GM18517 (cell line): ENCODE data around the gene TENT4B.
"Not testable (repeated sequence)": the region's sequence is repeated elsewhere in the genome, so short reads cannot be mapped to it uniquely, and the experiment has no call there.

ENCODE experiments used
- ATAC-seq: cut with Tn5 transposase; IDR thresholded peaks from one replicate; pipeline ENCODE4 v1.9.1; 2021; ENCODE audit warnings: mild to moderate bottlenecking, moderate library complexity; ENCODE audit not compliant: unreplicated experiment

The TENT4B gene

DNA sequence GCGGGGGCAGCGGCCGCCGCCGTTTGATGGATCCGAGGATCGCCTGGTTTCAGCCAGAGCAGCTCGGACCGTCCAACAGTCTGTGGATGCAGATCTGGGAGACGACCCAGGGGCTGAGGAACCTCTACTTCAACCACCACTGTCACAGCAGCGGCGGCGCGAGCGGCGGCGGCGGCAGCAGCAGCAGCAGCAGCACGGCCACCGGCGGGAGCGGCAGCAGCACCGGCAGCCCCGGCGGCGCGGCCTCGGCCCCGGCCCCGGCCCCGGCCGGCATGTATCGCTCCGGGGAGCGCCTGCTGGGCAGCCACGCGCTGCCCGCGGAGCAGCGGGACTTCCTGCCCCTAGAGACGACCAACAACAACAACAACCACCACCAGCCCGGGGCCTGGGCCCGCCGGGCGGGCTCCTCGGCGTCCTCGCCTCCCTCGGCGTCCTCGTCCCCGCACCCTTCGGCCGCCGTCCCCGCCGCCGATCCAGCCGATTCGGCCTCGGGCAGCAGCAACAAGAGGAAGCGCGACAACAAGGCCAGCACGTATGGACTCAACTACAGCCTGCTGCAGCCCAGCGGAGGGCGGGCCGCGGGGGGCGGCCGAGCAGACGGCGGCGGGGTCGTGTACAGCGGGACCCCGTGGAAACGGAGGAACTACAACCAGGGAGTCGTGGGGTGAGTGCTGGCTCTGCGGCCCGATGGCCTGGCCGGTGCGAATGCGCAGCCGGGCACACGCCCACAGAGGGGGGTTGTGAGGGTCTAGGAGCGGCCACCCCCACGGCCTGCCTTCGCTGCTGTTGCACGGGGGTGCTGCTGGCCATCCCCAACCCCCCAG is 702 bp downstream of the TENT4B start:
- peak; percentile 13 for ATAC-seq

DNA sequence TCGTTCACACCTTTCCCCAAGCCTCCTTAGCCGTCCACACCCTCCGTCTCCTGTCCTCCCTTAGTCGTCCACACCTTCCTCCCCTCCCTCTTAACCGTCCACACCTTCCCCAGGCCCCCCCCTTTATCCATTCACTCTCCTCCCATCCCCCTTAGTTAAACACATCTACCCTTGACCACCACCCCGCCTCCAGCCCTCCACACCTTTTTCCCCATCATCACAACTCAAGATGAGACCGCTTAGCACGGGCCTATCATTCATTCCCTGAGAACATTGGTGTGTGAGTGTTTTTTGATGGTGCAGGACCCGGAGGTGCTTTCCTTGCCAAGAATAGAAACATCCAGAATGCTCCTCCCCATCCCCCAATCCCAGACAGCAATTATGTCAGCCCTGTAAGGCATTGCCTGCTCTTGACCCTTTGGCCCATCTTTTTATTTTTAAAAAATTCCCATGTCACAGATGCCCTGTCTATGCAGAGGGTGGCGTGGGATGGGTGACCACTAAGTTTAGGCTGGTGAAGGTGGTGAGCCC is 1.4 kb downstream of the TENT4B start:
- ATAC-seq = no peak

DNA sequence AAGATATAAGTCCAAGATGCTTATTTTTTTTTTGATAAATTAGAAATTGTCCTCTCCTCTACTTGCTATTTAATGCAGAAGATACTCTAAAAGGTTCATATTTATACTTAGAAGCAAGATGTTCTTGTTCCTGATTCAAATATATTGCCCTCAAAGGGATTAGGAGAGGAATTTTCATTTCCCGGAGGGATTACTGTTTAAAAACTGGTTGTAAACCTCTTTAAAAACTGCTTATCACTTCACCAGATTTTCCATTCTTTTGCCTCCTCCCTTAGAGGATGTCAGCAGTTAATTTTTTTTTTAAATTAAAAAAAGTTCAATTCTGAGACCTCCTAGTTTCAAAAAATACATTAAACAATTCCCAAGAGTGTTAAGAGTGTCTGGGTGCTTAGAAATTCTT is 2.8 kb downstream of the TENT4B start:
- no peak for ATAC-seq

DNA sequence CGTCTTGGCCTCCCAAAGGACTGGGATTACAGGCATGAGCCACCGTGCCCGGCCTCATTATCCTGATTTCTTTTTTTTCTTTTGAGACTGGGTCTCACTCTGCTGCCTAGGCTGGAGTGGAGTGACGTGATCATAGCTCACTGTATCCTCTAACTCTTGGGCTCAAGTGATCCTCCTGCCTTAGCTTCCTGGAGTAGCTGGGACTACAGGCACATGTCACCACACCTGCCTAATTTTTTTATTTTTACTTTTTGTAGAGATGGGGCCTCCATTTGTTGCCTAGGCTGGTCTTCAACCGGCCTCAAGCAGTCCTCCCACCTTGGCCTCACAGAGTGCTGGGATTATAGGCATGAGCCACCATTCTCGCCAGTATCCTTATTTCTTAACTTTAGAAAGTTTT is 3.5 kb downstream of the TENT4B start:
- ATAC-seq = no peak

DNA sequence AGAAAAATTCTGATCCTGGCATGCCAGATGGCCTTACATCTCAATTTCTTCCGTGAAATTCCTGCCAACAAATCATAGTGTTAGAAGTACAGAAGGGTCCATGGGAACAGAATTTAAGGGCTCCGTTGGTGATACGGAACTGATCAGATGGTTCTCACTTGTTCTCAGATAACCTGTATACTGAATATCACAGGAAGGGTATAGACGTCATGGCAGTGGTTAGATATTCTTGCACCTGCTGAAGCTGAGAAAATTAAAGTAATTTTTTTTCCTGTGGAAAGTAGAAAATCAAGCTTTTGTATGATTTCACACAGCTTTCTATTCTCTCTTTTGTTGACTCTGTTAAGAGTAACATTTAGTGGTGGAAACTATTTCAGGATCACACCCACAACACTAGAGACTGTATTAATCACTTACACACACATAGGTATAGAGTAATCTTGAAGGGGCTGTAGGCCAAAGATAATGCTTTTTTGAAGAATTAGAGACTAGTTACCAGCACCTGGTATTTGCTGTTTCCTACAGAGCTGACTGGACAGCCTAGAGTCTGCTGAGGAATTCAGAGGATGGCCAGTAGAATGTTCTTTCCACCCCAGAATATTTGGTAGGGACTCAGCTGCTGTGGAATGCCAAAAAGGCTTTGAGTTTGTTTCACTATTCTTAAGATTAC is 7.5 kb downstream of the TENT4B start:
- no peak for ATAC-seq

DNA sequence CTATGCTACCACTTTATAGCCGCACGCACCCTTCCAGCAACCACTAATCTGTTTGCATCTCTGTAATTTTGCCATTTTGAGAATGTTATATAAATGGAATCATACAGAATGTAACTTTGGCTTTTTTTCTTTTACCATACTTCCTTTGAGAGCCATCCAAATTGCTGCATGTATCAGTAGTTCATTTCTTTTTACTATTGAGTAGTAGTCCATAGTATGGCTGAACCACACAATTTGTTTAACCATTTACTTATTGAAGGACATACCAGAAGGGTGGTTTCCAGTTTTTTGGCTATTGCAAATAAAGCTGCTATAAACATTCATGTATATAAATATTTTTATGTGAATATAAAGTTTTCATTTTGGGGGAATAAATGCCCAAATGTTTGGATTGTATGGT is 8.8 kb downstream of the TENT4B start:
- no peak for ATAC-seq

DNA sequence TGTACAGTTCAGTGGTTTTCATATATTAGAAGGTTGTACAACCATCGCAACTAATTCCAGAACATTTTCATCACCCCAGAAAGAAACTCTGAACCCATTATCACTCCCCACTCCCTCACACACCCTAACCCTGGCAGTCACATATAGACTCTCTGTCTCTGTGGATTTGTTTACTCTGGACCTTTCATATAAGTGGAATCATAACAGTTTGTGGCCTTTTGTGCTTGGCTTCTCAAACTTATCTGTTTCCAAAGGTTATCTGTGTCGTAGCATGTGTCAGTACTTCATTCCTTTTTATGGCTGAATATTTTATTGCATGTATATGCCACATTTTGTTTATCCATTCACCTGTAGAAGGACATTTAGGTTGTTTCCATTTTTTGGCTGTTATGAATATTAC is 12.4 kb downstream of the TENT4B start:
- no peak for ATAC-seq

DNA sequence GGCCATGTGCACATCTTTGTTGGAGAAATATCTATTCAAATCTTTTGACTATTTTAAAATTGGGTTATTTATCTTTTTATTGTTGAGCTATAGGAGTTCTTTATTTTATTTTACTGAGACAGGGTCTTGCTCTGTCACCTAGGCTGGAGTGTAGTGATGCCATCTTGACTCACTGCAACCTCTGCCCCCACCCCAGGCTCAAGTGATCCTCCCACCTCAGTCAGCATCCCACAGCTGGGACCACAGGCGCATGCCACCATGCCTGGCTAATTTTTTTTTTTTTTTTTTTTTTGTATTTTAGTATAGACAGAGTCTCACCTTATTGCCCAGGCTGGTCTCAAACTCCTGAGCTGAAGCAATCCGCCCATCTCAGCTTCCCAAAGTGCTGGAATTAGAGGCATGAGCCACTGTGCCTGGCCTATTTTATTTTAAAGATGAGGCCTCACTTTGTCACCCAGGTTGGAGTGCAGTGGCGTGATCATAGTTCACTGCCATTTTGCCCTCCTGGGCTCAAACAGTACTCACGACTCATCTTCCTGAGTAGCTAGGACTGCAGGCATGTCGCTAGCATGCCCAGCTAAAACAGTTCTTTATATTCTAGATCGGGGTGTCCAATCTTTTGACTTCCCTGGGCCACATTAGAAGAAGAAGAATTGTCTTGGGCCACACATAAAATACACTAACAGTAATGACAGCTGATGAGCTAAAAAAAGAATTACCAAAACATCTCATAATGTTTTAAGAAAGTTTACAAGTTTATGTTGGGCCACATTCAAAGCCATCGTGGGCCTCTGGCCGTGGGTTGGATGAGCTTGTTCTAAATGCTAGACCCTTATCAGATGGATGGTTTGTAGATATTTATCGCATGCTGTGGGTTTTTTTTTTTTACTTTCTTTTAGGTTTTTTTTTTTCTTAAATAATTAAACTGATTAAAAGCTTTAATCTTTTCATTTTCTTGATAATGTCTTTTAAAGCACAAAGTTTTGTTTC is 13.7 kb downstream of the TENT4B start:
- ATAC-seq = no peak

DNA sequence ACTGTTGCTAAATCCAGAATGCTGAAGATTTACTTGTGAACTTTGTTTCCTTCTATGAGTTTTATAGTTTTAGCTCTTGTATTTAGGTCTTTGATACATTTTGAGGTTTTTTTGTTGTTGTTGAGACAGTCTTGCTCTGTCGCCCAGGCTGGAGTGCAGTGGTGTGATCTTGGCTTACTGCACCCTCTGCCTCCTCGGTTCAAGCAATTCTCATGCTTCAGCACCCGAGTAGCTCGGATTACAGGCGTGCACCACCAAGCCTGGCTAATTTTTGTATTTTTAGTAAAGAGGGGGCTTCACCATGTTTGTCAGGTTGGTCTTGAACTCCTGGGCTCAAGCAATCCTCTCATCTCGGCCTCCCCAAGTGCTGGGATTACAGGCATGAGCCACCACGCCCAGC is 14.4 kb downstream of the TENT4B start:
- ATAC-seq = no peak

DNA sequence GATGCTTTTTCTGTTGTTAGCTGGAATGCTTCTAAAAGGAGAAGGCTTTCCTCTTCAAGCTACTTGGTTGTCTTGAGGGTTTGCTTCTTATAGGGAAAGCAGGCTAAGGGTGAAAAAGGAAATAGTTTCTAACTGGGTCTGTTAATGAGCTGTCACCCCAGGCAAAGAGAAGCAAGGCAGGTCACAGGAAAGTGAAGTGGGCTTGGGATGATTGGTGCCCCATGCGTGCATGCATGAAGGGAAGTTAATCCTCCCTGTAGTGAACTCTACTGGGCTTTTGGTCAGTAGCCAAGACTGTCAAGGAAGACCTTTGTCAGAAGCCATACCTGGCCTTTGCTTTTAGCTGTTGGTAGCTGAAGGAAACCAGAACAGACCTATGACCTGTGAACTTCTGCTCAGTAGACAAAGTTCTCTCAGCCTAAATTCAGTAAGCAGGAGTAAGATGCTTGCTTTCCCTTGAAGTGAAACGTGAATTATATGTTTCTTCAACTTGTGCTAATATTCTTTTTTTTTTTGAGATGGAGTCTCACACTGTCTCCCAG is 16.5 kb downstream of the TENT4B start:
- no peak for ATAC-seq

DNA sequence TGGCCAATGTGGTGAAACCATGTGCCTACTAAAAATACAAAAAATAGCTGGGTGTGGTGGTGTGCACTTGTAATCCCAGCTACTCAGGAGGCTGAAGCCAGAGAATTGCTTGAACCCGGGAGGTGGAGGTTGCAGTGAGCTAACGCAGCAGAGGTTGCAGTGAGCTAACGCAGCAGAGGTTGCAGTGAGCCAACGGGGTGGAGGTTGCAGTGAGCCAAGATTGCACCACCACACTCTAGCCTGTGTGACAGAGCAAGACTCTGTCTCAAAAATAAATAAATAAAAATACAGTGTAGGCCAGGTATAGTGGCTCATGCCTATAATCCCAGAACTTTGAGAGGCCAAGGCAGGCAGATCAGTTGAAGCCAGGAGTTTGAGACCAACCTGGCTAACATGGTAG is 18.7 kb downstream of the TENT4B start:
- not testable (repeated sequence) for ATAC-seq

DNA sequence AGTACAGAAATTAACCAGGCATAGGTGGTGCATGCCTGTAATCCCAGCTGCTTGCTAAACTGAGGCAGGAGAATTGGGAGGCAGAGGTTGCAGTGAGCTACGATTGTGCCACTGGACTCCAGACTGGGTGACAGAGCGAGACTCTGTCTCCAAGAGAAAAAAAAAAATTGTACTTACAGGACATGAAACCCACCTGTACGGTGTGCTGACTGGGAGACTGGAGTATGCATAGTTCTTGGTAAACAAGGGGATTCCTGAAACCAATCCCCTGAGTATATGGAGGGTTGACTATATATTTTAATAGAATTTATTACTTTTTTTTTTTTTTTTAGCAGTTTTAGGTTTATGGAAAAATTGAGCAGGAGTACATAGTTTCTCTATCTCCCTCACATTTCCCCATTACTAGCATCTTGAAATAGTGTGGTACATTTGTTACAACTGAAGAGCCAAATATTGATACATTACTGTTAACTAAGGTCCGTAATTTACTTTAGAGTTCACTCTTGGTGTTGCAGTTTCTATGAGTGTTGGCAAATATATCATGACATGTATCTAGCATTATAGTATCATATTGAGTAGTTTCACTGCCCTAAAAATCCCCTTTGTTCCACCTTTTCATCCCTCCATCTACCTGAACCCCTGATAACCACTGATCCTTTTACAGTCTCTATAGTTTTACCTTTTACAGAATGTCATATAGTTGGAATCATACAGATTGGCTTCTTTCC is 19.3 kb downstream of the TENT4B start:
- no peak for ATAC-seq

DNA sequence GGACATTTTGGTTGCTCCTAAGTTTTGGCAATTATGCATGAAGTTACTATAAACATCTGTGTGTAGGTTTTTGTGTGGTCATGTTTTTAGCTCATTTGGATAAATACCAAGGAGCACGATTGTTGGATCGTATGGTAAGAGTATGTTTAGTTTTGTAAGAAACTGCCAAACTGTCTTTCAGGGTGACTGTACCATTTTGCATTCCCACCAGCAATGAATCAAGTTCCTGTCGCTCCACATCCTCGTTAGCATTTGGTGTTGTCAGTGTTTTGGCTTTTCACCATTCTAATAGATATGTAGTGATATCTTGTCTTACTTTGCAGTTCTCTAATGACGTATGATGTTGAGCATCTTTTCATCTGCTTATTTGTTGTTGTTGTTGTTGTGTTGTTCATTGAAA is 20.2 kb downstream of the TENT4B start:
- ATAC-seq = no peak

DNA sequence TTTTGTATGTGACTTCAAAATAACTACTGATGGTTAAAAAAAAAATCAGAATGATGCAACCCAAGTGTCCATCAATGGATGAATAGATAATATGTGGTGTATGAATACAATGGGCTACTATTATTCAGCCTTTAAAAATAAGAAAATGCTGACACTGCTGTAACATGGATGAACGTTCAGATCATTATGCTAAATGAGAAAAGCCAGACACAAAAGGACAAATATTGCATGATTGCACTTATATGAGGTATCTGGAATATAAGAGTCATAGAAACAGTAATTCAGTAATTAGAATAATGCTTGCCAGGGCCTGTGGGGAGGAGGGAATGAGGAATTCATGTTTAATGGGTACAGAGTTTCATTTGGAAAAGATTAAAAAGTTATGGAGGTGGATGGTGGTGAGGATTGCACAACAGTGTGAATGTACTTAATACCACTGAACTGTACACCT is 25.4 kb downstream of the TENT4B start:
- ATAC-seq = no peak

DNA sequence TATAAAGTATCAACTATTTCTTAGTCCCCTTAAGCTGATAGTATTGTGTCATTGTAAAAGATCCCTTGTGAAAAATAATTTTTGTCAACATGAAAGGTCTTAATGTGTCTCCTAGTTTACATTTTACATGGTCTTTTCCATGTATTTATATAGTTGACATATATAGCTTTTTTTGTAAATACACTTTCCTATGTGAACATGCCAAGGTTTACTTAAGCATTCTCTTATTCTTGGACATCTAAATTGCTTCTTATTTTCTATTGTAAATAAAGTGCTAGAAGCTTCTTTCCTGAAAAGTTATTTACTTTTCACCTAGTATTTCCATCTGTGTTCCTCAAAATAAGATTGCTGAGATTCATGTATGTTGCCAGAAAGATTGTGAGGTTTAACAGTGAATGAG is 29.3 kb downstream of the TENT4B start:
- no peak for ATAC-seq

DNA sequence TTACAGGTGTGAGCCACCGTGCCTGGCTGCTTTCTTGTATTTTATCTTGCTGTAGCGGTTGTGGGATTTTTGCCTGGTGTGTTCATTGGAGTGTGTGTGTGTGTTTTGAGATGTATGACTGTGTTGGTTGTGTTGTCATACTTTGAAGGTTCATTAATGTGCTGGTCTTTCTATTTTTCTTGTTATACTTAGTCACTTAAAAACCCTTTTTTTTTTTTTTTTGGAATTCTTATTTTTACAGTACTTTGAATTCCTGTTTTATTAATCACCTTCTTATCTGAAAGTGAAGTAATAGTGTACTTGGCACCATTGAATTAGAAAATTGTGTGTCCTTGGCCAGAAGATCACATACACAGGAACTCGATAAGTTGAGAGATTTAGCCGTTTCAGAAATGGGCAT is 30.2 kb downstream of the TENT4B start:
- ATAC-seq = no peak

DNA sequence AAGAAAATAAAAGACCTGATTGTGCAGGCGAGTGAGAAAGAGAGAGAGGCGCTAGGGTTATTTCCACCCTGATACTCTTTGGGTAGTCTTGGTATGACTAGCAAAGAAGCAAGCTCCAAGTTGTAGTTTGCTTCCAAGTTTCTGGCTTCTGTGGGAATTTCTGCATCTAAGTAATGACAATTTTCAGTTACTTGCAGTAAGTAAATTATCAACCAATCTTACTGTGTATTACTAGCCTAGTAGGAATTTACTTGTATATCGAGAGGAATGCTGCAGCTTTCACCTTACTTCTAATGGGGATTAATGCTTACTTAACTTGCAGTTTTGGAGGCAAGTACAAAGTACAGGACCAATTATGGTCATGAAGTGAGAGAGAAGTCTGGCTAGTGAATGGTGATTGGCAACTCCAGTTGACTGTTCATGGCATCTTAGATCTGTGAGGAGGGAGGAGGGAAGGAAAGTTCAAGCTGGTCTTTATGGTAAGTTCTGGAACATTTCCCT is 31.9 kb downstream of the TENT4B start:
- no peak for ATAC-seq

DNA sequence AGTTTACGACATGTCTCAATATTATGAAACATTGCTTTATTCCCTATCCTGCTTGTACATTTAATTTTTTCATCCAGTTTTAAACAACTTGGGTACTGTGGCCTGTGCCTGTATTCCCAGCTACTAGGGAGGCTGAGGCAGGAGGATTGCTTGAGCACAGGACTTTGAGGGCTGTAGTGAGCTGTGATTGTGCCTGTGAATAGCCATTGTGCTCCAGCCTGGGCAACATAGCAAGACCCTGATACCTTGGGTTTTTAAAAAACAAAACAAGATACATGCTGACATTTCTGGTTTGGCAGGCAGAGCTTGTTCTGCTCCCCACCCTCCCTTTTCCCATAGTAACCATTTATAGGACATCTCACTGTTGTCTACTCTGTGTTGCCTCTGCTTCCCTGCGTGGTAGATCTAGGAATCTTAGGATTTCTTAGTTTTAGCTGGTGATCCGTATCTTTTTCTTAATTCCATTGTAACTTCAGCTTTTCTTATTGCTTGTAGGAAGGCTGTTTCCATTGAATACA is 35.6 kb downstream of the TENT4B start:
- no peak for ATAC-seq

DNA sequence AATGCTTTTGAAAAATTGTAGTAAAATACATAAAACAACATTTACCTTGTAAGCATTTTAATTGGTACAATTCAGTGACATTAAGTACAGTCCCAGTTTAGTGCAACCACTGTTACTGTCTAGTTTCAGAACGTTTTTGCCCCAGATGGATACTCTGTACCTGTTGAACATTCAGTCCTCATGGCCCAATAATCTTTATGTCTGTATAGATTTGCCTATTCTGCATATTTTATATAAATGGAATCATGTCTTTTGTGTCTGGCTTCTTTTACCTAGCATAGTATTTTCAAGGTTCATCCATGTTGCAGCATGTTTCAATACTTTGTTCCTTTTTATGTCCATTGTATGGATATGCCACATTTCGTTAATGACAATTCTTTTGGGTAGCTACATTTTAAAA is 37.2 kb downstream of the TENT4B start:
- no peak for ATAC-seq
